IPS-18c (cell line): ENCODE data around the gene MISP3.
A peak's percentile ranks its signal among the peaks of the same experiment; 100 is the strongest.

Experiments
- H3K4me3 ChIP-seq: 2 replicates; pipeline ENCODE4 v1.7.0; 2013; ENCODE audit warnings: low read depth, mild to moderate bottlenecking, low read length, moderate library complexity; ENCODE audit not compliant: insufficient read depth
- H3K9me3 ChIP-seq: one replicate; pipeline ENCODE4 v1.6.1; 2013; ENCODE audit warnings: mild to moderate bottlenecking, low read length, moderate library complexity; ENCODE audit not compliant: control insufficient read depth, insufficient read depth

MISP3 gene

DNA sequence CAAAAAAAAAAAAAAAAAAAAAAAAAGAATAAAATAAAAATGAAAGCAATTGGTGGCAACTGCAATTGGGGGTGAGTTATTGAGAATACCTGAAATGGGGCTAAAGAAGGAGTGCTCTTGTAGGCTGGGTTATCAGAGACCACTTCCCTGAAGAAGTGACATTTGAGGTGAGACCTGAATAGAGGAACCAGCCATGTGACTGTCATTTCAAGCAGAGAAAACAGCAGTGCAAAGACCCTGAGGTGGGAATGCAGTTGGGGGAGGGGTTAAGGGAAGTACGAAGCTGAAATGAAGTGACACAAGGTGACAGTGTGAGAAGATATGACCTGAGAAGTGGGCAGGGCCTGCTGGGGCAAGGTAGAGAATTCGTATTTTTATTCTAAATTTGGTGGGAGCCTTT is 6.5 kb upstream of the MISP3 start:
- Histone ChIP-seq H3K4me3 (no peak overlapping the region), H3K9me3 (peaks cover 2% of the 10 kb centered on the region)

DNA sequence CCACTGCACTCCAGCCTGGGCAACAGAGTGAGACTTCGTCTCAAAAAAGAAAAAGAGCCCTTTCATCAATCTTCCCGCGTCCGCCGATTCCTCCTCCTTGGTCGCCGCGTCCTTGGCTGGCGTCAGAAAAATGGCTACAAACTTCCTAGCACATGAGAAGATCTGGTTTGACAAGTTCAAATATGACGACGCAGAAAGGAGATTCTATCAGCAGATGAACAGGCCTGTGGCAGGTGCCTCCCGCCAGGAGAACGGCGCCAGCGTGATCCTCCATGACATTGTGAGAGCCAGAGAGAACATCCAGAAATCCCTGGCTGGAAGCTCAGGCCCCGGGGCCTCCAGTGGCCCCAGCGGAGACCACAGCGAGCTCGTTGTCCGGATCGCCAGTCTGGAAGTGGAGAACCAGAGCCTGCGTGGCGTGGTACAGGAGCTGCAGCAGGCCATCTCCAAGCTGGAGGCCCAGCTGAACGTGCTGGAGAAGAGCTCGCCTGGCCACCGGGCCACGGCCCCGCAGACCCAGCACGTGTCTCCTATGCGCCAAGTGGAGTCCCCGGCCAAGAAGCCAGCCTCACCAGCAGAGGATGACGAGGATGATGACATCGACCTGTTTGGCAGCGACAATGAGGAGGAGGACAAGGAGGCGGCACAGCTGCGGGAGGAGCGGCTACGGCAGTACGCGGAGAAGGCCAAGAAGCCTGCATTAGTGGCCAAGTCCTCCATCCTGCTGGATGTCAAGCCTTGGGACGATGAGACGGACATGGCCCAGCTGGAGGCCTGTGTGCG is 2.1 kb upstream of the MISP3 start:
- Histone ChIP-seq H3K4me3 (no peak overlapping the region), H3K9me3 (peaks cover 2% of the 10 kb centered on the region)

DNA sequence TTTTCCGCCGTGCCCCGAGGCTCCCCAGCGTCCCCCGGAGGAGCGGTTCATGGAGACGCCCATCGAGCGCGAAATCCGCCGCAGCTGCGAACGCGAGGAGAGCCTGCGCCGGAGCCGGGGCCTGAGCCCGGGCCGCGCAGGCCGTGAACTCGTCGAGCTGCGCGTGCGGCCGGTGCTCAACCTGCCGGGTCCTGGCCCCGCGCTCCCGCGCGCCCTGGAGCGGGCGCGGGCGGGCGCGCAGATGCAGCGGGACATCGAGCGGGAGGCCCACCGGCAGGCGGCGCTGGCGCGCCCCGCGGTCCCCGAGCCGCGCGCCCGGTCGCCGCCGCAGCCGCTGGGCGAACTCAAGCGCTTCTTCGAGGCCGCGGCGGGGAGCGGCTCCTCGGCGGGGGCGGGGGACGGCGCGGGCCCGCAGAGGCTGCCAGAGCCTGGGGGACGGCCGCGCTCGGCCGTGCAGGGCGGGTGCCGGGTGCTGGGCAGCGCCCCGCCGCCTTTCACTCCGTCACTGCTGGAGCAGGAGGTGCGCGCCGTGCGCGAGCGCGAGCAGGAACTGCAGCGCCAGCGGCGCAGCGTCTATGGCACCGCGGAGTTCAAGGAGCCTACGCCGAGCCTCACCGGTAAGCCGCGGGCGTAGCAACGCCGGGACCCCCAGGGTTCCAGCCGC is 807 bp downstream of the MISP3 start:
- peak overlapping the region; percentile 65 for H3K4me3 ChIP-seq
- no peaks in the 10 kb centered on the region for H3K9me3 ChIP-seq

DNA sequence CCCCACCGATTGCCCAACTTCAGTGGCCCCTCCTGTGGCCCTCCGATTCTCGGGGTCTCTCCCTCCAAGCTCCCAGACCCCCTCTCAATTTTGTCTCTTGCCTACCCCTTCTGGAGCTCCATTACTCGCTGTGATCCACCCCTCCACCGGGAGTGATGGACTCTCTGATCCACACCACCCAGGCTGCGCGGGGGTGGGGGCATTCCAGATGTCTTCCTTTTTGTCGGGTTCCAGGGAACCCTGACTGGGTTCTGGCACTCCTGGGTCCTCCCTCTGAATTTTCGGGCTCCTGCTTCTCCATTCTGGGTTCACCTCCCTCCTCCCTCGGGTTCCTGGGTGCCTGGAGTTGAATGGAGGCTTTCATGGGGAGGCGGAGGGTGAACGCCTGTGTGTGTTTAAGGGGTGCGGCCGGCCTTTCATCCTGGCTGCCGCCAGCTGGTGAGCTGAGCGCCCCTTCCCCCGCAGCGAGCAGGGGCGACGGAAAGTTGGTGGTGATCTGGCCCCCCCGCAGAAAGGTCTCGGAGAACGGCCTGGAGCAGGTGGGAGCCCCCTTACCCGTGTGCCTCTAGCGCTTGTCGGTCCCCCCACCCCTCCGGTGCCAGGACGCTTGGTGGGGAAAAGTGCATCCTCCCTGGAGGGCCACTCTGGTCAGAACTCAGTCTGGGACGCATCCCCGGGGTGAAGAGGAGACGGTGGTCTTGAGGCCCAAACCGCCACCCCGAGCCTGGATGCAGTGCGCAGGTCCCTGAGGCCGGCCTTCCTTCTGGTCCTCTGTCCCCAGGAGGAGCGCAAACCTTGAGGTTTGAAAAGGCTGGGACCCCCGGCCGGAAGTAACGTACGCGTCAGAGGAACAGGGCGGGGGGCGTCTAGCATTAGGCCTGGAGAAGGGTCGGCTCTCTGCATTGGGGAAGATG is 1.6 kb downstream of the MISP3 start:
- Histone ChIP-seq H3K4me3 (peak overlapping the region; percentile 64), H3K9me3 (no peaks in the 10 kb centered on the region)

DNA sequence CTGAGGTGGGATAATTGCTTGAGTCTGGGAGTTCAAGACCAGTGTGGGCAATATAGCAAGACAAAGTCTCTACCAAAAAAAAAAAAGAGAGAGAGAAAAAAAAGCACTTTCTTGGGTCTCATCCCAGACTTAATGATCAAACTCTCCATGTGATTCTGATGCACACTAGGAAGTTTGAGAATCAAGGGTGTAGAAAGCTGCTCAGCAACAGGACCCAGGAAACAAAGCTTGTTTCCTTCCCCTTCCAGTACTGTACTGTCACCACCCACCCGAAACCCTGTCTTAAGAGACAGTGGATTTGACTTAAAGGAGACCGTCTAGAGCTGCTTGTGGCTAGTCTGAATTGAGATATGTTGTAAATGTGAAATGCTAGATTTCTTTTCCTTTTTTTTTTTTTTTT is 5.8 kb downstream of the MISP3 start:
- Histone ChIP-seq H3K4me3 (no peak overlapping the region), H3K9me3 (no peaks in the 10 kb centered on the region)

DNA sequence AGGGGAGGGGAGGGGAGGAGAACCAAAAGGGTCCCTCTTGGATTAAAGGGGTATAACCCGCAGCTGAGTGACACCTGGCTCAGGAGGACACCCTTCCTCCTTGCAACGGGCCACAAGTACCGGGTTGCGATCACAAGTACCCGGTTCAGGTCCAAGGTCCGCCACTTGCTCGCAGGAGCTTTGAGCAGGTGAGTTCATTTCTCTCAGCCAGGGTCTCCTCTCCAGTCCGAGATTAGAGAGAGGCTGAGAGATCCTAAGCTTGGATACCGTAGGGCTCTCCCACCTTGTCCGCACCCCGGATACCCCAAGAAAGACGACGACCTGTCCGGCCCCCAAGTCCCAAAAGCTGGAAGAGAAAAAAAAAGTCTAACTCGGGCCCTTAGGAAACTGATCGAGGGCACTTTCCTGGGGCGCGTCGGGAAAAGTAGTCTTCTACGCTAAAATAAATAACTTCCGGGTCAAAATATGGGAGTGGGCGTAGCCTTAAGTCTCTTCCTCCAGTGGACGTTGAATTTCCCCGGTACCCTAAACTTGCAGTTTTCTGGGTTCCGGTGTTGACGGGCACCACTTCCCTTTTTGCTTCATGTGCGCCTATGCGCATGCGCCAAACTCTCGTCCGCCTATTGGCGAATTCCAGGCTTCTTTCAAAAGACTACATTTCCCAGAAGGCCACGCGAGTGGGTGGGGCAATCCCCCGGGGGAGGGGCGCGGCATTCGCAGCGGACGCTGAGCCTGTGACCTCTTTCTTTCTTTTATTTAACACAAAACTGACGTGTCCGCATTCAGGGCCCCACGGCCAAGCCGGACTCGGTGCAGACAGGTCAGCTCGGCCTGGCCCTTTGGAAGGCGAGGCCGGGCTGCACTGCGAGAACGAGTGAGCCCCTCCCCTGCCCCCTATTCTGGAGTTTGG is 8.6 kb downstream of the MISP3 start:
- peak overlapping the region; percentile 83 for H3K4me3 ChIP-seq
- H3K9me3 ChIP-seq = no peaks in the 10 kb centered on the region

DNA sequence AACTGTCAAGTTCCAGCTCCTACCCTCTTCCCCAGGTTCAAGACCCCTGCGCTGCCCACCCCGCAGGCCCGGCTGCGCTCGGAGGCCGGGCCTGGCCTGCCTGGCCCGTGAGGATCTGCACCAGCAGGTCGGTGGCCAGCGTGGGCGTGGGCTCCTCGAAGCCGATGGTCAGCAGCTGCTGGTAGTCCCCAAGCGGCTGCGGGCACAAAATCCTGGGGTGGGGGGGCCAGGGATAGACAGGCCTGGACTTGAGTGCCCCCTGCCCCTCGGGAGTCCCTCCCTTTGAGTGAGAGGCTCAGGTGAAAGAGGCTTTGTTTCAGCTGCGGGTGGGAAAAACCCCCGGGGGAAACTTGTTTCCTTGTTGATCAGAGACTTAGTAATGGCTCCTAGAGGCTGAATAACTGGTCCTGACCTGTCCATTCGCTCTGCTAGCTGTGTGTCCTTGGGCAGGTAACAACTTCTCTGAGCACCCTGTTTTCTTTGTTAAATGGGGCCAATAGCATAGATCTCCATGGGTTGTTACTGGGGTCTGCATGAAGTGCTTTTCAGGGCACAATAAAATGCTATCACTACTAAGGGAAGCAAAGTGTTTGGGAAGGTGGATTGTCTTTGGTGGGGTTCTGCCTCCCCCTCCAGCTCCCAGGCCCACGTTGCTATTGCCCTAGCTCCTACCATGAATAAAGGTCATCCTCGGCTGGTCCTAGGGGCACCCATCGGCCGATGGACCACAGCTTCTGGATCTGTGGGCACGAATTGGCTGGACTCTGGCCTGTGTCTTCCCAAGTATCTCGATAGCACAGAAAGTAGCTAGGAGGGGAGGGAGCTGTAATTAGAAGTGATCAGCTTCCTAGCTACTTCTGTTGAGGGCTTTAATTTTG is 9.4 kb downstream of the MISP3 start:
- H3K9me3 ChIP-seq = no peaks in the 10 kb centered on the region
- H3K4me3 ChIP-seq = peak overlapping the region; percentile 62

DNA sequence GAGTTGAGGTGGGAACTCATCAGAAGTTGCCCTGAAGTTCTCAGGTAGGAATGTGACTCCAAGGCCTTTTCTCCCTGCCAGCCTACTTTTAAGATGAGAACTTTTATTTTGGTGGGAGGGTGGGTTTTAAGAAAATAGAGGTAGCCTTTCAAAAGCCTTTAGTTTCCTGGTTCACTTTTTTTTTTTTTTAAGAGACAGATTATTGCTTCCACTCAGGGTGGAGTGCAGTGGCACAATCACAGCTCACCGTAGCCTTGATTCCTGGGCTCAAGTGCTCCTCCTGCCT is 10.0 kb downstream of the MISP3 start:
- Histone ChIP-seq H3K4me3 (no peak overlapping the region), H3K9me3 (no peaks in the 10 kb centered on the region)

DNA sequence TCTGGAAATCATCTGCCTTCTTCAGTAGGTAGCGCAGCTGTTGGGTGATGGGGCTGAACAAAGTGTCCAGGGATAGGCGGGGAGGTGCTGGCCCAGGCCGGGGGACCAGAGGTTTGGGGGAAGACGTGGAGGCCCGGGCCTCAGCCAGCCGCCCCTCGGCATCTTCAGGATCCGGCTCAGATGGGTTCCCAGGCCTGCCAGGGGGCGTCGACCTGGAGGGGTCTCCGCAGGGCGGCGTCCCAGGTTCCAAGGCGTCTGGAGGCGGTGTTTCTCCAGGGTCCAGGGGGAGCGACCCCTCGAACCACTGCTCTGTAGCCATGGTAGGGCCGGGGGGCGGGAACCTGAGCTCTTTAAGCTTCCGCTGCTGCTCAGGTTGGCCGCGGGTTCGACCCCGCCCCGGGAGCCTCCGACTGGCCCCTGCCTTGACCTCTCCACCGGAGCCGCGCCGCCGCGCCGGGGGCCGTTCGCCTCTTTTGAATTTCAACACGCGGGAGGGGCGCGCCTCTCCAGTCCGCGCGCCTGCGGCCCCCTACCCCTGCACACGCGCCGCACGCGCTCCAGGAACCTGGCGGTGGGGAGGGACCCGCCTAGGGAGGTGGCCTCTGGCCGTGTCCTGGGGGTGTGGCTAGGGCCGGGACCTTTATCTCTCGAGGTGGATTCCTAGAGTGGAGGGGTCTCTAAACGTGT is 12.9 kb downstream of the MISP3 start, which contains the start of gene C19orf67:
Gene C19orf67, minus strand, starts transcription at position 475 of the 687 bp plus-strand sequence. Its CDS starts 156 bp downstream, at position 319.
- Histone ChIP-seq H3K9me3 (no peaks in the 10 kb centered on the region), H3K4me3 (peak within 1 kb of the TSS; percentile 44)

DNA sequence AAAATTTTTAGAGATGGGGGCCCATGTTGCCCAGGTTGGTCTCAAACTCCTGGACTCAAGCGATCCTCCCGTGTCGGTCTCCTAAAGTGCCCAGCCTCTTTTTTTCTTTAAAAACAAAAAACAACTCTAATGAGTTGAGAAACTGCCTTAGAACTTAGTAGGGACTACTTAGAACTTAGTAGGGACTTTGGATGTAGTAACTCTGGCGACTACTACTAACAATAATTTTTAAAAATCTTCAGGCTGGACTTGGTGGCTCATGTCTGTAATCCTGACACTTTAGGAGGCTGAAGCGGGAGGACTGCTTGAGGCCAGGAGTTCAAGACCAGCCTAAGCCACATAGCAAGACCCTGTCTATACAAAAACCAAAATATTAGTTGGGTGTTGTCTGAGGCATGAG is 13.5 kb downstream of the MISP3 start:
- peak overlapping the region; percentile 44; the same call in 1 of the 2 replicates for H3K4me3 ChIP-seq

DNA sequence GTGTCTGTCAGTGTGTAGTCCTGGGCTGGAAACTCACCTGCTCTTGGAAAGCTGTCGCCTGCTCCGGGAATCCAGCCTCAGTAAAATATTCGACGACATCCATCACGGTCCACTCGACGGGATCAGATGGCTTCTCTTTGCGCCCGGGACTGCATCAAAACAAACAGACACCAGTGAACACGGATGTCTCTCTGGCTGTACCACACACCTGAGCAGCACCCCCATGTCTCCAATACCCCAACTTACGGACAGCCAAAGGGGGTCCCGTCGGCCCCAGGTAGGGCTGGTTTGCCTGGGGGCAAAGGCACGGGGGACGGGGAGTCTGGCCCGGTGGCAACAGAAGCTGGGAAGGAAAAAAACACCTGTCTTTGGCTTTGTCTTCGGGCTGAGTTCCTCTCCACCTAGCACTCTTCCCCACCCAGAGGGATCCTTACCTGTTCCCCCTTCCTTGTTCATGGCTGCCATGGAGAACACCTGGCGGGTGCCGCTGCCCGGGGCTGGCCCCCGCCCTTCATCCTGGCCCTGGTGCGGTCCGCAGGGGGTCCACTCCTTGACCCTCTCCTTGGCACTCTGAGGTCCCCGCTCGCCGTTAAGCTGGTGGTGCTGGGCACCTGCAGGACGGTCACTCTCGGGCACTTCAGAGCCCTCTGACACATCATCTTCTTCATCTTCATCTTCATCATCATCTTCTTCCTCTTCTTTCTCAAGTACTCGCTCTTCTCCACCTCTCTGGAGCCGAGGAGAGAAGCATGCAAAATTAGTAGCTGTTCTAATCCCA is 16.2 kb downstream of the MISP3 start:
- peak overlapping the region; percentile 61; the same call in 1 of the 2 replicates for H3K4me3 ChIP-seq

More for the DNA sequence above, 13.5 kb downstream of the MISP3 start:
- H3K9me3 ChIP-seq = no peaks in the 10 kb centered on the region

DNA sequence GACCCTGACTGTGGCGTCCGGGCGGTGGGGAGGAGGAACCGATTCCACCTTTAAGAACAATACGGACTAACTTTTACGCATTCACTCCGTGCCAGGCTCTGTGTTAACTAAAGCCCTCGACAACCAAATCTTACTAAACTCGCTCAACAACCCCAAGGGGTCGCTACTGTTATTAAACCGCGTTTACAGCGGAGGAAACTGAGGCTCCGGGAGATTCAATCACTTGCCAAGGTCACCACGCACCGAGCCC is 16.8 kb downstream of the MISP3 start:
- Histone ChIP-seq H3K9me3 (peaks cover 3% of the 10 kb centered on the region), H3K4me3 (peak overlapping the region; percentile 61)

More for the DNA sequence above, 16.2 kb downstream of the MISP3 start:
- H3K9me3 ChIP-seq = peaks cover 3% of the 10 kb centered on the region

DNA sequence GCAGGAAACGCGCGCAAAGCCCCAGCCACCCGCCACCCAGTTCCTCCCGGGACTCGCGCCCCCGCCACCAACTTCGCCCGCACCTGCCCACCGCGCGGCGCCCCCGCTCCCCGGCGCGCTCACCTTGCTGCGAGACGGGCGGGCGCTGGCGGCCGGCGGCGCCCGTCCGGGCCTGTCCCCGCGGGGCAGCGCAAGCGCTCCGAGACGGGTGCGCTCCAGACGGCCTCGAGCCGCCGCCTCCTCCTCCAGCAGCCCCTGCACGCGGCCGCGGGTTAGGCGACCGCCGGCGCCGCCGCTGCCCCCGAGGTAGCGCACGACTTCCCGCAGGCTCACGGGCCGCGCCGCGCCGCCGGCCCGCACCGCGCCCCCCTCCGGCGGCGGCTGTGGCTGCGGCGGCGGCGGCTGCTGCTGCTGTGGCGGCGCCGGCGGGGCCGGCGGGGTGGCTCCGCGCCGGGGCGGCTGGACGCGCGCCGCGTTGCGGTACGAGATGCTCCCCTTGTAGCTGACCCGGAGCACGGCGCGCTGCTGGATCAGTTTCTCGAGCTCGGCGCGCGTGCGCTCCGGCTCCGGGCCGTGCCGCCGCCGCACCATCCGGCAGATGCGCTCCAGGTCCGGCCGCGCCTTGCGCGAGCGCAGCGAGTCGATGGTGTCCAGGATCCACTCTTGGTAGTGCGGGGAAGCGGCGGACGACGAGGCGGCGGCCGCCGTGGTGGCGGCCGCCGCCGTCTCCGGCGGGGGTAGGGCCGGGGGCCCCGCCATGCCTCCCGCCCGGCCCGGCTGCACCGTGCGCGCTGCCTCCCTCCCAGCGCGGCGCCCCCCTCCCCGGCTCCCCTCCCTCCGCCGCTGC is 17.3 kb downstream of the MISP3 start:
- Histone ChIP-seq H3K4me3 (peak overlapping the region; percentile 61), H3K9me3 (peaks cover 3% of the 10 kb centered on the region)

DNA sequence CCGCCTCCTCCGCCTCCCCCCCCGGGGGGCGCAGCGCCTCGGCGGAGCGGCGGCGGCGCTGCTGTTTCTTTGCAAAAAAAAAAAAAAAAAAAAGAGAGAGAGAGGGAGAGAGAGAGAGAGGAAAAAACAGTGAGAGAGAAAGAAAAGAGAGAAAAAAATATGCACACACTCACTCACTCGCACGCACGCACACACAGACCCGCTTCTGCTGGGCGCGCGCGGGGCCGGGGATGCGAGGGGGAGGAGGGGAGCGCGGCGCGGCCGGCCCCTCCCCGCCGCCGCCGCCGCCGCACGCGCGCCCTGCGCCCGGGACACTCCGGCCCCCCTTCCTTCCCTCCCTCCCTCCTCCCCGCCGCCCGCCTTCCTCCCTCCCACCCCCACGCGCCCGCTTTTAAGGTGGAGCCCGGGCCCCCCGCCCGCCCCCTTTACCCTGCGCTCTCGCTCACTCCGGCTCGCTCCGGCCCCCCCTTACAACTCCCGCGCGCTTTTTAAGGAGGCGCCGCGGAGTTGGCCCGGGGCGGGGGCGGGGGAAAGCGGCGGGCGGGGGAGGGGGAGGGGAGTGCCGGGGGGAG is 18.0 kb downstream of the MISP3 start, which contains the start of gene SAMD1:
Gene SAMD1, minus strand, starts transcription at position 243 of the 572 bp plus-strand sequence.
- H3K4me3 ChIP-seq = peak within 1 kb of the TSS; percentile 86
- peaks cover 3% of the 10 kb centered on the region for H3K9me3 ChIP-seq
